ENCODE measurements around the gene ASCC1.
"Not testable (repeated sequence)": the region's sequence is repeated elsewhere in the genome, so short reads cannot be mapped to it uniquely, and the experiment has no call there.

The ASCC1 gene

DNA sequence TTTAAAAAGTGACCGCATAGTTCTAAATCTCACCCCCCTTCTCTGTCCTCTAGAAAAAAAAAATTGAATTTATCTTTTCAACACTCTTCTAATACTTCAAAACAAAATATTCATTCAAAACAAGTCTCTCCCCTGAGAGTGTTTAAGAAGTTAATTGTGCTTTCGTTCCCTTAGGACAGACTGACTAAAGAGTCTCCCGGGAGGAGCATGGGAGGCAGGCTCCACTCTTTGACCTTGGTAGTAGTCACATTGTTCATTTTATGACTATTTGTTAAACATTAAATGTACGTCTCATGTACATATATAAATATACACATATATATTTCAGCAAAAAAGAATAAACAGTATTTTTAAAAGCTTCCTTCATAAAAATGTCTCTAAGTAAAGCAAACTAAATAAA, 92.5 kb downstream of the ASCC1 start:
- no peak for DNase-seq

DNA sequence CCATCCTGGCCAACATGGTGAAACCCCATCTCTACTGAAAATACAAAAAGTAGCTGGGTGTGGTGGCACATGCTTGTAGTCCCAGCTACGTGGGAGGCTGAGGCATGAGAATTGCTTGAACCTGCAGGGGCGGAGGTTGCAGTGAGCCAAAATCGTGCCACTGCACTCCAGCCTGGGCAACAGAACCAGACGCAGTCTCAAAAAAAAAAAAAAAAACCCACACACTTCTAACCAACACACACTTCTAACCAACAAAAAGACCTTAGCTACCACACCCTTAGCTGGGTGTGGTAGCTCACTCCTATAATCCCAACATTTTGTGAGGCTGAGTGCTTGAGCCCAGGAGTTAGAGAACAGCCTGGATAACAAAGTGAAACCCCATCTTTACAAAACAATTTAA, 93.9 kb downstream of the ASCC1 start:
- peak; percentile 46 for DNase-seq

DNA sequence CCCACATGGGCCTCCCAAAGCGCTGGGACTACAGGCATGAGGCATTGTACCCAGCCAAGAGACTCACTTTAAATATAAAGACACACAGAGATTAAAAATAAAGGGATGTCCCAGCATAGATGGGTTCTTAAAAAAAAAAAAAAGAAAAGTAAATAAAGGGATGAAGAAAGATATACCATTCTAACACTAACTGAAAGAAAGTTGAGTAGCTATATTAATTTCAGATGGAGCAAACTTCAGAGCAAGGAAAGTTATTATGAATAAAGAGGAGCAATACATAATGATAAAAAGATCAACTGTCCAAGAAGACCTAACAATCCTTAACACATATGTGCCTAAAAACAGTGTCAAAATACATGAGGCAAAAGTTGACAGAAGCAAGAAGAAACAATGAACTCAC, 94.7 kb downstream of the ASCC1 start:
- no peak for DNase-seq

DNA sequence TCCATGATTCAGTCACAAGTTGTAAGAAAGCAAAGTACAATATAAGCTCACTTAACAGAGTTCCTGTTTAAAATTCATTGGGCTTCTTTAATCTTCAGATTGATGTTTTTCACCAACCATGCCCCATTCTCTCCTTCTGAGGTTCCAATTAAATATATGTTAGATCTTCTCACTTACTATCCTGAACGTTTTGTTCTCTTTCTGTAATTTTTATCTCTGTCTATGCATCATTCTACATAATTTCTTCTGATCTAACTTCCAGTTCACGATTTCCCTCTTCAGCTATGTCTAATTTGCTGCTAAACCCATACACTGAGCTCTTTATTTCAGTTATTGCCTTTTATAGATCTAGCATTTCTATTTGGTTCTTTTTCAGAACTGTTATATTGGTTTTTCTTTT, 99.7 kb downstream of the ASCC1 start:
- no peak for DNase-seq

DNA sequence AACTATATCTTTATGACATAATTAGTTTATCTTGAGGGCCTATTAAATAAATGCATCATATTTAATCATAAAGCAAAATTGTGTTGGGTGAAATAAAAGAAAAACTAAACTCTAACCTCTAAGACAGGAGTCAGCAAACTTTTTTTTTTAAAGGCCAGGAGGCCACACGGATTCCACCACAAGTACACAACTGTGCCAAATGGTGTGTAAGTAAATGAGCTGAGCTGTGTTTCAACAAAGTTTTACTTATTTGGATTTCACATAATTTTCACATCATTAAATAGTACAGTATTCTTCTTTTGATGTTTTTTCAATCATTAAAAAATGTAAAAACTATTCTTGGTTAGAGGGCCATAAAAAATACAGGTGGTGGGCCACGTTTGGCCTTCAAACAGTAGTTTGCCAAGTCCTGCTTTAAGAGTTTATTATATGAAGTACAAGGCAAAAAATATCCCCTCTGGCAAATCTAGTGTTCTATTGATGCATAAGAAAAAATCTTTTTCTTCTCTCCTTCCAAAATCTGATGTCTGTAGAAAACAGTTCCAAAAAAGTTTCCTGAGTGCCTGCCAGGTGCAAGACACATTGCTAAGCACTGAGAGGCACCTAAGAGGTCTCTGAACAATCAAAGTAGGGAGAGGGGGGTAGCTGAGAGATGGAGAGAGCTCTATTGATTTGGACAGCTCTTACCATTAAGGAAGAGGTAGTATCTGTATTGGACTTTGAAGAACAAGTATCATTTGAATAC, 101.2 kb downstream of the ASCC1 start:
- no peak for DNase-seq

DNA sequence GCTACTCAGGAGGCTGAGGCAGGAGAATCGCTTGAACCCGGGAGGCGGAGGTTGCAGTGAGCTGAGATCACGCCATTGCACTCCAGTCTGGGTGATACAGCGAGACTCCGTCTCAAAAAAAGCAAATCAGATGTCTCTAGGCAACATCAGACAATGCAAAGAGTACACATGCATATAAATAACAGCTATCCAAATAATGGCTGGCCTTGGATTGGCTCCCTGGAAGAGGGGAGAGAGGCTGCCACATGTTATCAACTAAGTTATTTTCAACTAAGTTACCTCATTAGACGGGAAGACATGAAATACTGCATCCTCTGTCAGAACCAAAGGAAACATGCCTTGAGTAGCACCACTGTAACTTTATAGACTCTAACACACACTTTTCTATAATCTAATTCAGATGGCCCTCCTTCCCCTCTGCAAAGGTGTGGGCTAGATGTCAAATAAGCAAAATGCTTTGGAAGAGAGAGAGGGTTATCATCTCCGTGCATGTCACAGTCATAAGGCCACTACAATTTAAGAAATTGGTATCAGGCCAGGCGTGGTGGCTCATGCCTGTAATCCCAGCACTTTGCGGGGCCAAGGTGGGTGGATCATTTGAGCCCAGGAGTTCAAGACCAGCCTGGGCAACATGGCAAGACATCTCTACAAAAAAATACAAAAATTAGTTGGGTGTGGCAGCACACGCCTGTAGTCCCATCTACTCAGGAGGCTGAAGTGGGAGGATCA, 105.2 kb downstream of the ASCC1 start:
- no peak for DNase-seq

DNA sequence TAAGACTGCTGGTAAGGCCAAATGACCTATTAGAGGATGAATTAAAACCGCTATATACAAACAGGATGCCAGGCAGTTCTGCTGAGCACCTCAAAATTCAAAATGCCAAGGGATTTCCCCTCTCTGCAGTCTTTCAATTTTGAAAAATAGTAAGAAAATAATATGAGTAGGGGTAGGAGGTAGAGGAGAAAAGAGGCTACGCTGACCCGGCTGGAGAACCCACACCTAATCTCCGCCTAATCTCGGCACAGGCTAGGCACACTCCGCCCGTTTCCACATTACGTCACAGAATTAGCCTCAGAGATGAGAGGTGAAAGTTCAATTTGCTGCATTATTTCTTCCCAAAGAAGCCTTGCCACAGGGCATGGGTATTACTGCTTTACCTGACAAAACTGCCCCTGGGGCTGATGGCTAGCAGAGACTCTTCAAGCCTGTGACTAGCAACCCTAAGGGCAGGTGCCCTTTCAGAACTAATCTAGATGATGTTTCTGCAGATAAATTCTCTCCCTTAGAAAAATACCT, 106.4 kb downstream of the ASCC1 start:
- DNase-seq: no peak

DNA sequence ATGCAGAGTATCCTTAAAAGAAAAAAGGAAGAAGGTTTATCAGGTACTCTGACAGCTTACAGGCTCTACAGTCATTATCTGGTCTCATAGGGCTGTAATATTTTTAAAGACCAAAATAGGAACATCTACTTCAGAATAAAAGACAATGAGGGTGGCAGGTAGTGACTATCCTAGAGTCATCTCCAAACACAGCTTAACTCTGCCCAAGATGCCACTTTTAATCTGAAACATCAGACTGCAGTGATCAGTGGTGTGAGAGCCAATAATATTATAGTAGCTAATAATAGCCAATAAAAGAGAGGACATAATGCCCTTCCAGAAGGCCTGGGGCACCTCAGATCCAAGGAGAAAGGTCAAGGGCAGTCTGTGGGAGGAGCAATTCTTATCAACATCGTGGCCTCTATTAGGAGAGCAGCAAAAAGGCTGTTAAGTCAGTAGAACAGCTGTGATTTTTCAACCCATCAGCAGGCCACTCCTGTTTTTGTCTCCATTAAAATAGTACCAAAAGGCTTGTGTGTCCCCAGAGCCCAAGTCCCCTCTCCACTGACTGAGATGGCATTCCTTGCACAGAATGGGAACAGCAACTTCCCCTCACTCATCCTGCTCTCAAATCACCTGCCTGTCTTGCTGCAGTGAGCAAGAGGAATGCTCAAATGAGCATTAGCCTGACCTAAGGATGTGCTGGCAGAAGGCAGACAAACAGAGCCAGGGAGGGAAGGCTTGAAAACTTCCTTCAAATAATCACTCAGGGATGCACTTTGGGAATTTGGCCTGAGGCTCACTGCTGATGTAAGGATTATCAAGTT, 107.0 kb downstream of the ASCC1 start:
- no peak for DNase-seq

DNA sequence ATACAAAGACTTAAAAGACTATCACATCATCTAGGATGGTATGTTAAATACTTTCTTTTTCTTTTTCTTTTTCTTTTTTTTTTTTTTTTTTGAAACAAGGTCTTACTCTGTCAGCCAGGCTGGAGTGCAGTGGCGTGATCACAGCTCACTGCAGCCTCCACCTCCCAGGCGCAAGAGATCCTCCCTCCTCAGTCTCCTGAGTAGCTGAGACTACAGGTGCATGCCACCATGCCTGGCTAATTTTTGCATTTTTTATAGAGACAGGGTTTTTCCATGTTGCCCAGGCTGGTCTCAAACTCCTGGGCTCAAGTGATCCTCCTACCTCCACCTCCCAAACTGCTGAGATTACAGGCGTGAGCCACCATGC, 108.1 kb downstream of the ASCC1 start:
- not testable (repeated sequence) for DNase-seq

DNA sequence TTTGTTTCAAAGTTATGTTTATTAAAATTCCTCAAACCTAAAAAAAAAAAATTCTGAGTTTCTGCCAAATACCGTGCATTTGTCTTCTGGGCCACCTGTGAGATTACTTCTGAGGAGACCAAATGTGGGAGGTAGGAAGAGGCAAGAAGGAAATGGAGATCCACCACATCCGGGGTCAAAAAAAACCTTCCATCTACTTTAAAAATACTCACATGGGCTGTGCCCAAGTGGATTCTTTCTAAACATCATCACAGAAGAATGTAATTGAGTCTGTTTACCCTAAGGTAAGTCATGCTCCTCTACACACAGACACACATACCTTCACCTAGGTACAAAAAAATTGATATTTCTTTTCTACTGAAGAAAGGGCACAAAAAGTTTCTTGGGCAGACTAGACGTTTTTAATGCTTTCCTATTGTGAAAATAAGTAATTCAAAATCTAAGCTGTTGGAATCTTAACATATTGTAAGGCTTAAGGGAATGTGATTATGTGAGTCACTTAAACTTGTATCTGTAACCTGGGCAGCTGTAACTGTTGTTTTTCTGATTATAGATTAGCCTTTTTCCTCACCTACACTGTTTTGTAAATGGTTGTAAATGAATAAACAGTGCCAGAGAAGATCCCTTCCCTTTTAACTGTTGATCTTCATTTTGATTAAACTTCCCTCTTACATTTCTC, 108.6 kb downstream of the ASCC1 start:
- no peak for DNase-seq

DNA sequence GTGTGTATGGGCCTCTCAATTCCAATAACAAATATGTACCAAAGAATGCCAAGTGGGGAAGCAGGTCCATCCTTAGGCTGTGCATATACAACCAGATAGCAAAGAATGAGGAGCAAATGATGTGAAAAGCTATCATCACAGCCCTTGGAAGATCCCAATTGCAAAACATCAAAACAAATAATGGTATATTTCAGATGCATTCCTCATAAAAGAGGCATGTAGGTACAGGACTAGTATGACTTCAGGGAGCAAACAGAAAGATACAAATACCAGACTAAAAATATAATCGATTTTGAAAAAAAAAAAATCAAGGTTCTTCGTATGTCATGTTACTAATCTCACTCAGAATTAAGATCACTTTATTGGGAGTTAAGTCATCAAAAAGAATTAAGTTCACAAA, 109.2 kb downstream of the ASCC1 start:
- no peak for DNase-seq

DNA sequence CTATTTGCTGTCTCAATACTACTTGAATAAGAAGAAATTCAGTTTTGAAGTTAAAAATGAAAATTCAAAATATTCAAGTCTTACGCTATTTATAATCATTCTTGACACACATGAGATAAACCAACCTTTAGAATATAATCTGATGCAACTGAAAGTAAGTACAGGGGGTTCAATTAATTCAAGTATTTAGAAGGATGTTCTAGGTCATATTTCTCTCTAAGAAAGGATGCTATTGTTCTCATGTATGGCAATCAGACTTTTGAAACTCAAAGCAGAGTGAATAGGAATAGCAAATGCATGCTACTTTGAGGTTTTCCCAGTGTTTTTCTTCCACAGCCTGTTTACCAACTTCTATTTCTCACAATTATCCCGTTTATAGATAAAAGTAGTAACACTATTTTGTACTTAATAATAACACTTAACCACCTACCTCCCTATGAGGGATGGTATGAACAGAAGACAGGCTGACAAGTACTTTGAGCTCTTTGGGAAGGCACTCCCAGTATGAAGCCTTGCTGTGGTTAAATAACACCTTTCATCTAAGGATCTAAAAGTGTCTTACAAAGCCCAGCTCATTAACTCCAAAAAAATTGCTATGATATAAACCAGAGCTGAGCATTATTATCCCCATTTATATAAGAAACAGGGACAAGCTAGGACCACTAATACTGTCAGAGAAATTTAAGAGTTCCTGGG, 109.8 kb downstream of the ASCC1 start:
- DNase-seq: no peak

DNA sequence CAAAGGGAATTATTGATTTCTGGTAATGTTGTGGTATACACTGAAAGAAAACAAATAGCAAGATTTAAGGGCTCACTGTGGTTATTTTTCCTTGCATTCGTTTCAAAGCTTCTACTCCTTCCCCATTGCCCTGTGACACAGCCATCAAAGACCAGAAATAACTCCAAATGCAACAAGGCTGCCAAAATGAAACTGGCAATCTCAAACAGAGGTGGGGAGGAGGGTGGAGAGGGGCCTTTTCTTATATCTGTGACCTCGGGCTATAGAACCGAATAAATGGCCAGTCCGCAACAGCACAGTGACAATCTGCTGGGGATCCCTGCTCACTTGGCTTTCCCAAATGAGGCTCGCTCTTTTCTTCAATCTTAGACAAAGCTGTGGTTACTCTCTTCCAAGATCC, 110.4 kb downstream of the ASCC1 start:
- no peak for DNase-seq

DNA sequence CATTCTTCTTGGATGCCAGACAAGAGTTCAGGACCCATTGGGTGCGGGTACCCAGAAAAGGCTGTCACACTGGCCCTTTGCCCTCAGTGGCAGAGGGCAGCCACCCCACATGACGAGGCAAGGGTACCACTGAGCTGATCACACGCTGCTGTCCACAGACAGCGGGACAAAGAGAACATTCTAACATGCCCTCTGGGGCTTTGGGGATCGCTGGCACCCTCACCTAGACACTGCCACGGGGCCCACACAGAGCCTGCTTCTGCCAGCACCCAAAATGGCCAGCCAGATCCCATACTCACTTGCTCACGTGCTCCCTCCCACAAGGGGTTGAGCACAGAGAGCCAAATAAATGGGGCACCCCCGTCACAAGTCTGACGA, 111.0 kb downstream of the ASCC1 start:
- no peak for DNase-seq

DNA sequence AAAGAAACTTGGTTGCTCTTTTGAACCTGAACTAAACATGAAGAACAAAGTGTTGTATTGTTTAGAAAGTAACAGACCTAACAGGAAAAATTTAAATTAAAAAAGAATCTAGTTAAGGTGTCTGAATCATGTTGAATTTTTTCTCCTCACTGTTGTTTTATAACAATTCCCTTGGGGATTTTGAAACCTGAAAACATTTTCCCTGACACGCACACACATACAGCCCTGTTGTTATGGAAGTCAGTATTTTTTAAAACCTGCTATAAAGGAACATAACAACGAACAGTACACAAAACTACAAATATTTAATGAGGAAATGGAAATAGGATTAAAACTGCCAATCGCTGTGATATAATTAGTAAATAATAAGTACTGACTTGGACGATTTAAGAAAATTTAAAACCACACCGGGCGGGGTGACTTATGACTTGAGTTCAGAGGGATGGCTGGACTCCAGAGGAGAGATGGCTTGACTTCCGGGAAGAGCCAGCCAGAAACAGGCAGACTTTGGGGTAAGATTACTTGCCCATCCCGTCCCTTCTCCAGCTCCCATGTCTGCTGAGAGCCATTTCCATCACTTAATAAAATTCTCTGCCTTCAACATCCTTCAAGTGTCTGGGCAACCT, 111.5 kb downstream of the ASCC1 start:
- no peak for DNase-seq

DNA sequence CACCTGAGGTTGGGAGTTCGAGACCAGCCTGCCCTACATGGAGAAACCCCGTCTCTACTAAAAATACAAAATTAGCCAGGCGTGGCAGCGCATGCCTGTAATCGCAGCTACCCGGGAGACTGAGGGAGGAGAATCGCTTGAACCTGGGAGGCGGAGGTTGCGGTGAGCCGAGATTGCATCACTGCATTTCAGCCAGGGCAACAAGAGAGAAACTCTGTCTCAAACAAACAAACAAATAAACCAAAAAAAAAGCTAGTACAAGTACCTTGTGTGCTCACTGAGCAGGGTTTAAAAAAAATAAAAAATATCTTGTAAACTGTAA, 116.5 kb downstream of the ASCC1 start:
- no peak for DNase-seq

DNA sequence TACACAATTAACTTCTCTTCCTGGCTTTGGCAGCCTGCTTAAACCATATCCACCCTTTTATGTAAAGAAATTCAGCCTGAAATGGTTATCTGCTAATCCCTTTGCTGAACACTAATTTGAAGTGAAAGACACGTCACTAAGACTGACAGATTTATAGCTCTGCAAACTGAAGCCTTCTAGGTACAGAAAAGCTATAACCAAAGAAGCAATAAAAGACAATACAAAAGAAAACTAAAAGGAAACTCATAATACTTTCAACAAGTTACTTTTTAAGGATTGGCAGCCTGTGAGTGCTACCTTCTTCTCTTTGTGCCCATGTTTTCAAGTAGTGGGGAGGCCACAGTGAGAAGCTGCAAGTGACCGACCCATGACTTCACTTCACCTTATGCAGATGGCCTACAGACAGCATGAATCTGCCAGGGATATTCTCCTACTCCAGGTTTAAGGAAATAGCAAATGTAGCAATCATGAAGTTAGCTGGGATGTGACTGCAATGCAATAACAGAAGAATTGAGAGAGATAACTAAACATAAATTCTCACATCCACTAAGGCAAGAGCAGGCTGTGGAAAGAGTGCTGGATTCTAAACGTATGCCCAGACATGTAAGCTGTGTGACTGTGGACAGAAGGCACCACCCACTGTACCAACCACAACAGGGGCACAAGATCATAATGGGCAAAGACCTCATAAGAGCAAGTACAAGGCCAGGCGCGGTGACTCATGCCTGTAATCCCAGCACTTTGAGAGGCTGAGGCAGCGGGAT, 117.1 kb downstream of the ASCC1 start:
- no peak for DNase-seq

DNA sequence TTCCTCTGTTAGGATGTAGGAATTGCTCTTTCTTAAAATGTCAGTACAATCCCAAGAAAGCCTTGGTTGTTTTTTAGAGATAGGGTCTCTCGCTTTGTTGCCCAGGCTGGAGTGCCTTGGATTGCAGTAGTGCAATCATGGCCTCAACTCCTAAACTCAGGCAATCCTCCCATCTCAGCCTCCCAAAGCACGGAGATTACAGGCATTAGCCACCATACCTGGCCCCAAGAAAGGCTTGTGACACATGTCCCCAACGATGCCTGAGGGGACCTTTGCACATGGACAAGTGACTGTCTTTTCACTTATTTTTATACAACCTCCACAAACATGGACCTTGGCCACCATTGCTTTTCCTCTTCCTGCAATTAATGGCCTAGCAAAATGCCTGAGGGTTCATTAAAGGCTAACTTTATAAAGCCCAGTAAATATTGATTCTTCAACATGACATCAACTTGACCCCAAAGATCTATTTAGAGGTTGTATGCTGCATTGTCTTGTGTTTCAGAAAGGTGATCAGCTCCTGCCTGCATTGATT, 117.7 kb downstream of the ASCC1 start:
- DNase-seq: no peak

DNA sequence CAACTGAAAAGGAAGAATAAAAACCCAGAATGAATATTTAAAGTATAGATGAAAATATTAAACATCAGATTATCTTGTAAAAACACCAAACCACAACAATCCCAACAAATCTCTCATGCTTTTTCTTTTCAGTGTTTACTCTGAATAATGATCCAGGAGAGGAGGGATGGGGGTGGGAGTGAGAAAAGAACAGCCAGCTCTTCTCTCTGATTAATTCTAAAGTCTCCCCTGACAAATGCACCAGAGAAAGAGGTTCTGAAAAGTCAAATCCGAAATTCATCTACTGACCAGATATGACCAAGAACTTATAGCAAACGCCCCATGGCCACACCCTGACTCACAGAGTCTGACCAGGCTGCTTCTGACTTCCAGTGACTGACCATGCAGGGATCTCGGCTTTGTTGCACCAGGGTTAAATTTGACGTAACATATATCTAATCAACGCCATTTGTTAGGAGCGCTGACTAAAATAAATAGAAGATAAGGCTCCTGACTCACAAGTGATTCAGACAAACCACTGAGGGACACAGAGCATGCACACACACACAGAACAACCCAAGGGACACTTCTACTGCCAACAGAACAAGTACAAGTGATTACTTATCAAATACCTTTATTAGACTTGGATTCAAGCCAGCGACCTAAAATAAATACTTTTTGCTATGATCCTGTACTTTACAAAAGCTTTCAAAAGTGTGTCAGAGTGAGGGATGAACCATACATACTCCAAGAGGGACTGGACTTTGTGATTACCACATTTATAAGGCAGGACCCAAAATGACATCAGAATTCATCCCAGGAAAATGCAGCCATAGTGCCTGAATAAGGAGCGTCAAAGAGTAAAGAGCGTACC, 118.4 kb downstream of the ASCC1 start:
- no peak for DNase-seq
